ENCODE measurements around the gene ADCY4.

The ADCY4 gene

GRCh38 chr14:24307156-24307574 is 27.7 kb downstream of the ADCY4 start:
- no peak for DNase-seq (ENCODE audit: low read depth)
- no peak overlapping the region for H3K4me3 ChIP-seq (ENCODE audit: low read depth, low read length)
- TF ChIP-seq POLR2A (IDR thresholded peaks at IDR 0.05; ENCODE audit: extremely low read depth, insufficient read length) (no peak), CTCF (IDR thresholded peaks at IDR 0.05; ENCODE audit: low read depth, low read length) (no peak), MYC (IDR thresholded peaks at IDR 0.05; ENCODE audit: low read depth, low read length) (no peak), MAX (IDR thresholded peaks at IDR 0.05; ENCODE audit: low read depth, low read length) (no peak)

GRCh38 chr14:24304019-24304387 is 30.9 kb downstream of the ADCY4 start:
- TF ChIP-seq CTCF (IDR thresholded peaks at IDR 0.05; ENCODE audit: low read depth, low read length) = no peak
- TF ChIP-seq MAX (IDR thresholded peaks at IDR 0.05; ENCODE audit: low read depth, low read length) = no peak
- no peak for TF ChIP-seq MYC (IDR thresholded peaks at IDR 0.05; ENCODE audit: low read depth, low read length)
- no peak for TF ChIP-seq POLR2A (IDR thresholded peaks at IDR 0.05; ENCODE audit: extremely low read depth, insufficient read length)
- DNase-seq (ENCODE audit: low read depth) = no peak
- H3K4me3 ChIP-seq (ENCODE audit: low read depth, low read length) = no peak overlapping the region

GRCh38 chr14:24300326-24300980 is 34.4 kb downstream of the ADCY4 start:
- no peak for TF ChIP-seq MAX (IDR thresholded peaks at IDR 0.05; ENCODE audit: low read depth, low read length)
- TF ChIP-seq CTCF (IDR thresholded peaks at IDR 0.05; ENCODE audit: low read depth, low read length) = no peak
- TF ChIP-seq MYC (IDR thresholded peaks at IDR 0.05; ENCODE audit: low read depth, low read length) = no peak
- TF ChIP-seq POLR2A (IDR thresholded peaks at IDR 0.05; ENCODE audit: extremely low read depth, insufficient read length) = no peak
- no peak for DNase-seq (ENCODE audit: low read depth)

GRCh38 chr14:24299255-24300191 is 35.3 kb downstream of the ADCY4 start, which contains the start of the genes DHRS1 and NOP9:
DHRS1 (minus strand) TSS chr14:24299780; CDS start chr14:24299106, 674 bp downstream.
NOP9 (plus strand) TSS chr14:24299850; CDS start chr14:24299955, 105 bp downstream.
- H3K4me3 ChIP-seq (ENCODE audit: low read depth, low read length) = peak within 1 kb of the TSS; percentile 98
- peak; percentile 92 for DNase-seq (ENCODE audit: low read depth)
- TF ChIP-seq MAX (IDR thresholded peaks at IDR 0.05; ENCODE audit: low read depth, low read length) (peak; percentile 87), POLR2A (IDR thresholded peaks at IDR 0.05; ENCODE audit: extremely low read depth, insufficient read length) (peak; percentile 73), CTCF (IDR thresholded peaks at IDR 0.05; ENCODE audit: low read depth, low read length) (no peak), MYC (IDR thresholded peaks at IDR 0.05; ENCODE audit: low read depth, low read length) (peak; percentile 83)

More at GRCh38 chr14:24300326-24300980, 34.4 kb downstream of the ADCY4 start:
- peak overlapping the region; percentile 98 for H3K4me3 ChIP-seq (ENCODE audit: low read depth, low read length)

GRCh38 chr14:24298892-24299254 is 36.0 kb downstream of the ADCY4 start:
- peak overlapping the region; percentile 98 for H3K4me3 ChIP-seq (ENCODE audit: low read depth, low read length)
- TF ChIP-seq POLR2A (IDR thresholded peaks at IDR 0.05; ENCODE audit: extremely low read depth, insufficient read length) (no peak), MAX (IDR thresholded peaks at IDR 0.05; ENCODE audit: low read depth, low read length) (no peak), CTCF (IDR thresholded peaks at IDR 0.05; ENCODE audit: low read depth, low read length) (no peak), MYC (IDR thresholded peaks at IDR 0.05; ENCODE audit: low read depth, low read length) (no peak)
- DNase-seq (ENCODE audit: low read depth) = peak; percentile 69
